GM11168 (cell line): ENCODE measurements around the gene ZFAND3.

ENCODE experiments used
- in situ Hi-C: fragments of 300-500 bp; cut with MboI; formaldehyde crosslinking; loops from one replicate; pipeline ENCODE4 v1.12.0; 2022; ENCODE audit warnings: low sequenced_read_pairs; ENCODE audit not compliant: unreplicated experiment

ZFAND3 gene

DNA sequence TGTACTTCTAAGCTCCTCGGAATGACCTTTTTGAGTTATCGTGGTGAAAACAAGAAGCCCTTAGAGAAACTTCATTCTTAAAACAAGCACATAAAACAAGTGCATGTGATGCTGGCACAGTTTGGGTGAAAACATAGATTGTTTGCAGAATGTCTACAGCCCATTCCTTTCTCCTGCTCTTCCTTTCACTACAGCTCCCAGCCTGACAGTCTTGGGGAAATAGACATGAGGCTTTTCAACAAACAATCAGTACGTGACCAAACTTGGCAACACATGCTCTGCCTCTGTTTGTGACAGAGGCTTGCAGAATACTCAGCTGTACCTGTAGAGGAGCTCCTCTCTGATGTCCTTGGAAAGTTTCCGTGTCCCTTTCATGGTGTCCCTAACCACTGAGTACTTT is 321.6 kb downstream of the ZFAND3 start:
- in situ Hi-C loops = no loop called here

DNA sequence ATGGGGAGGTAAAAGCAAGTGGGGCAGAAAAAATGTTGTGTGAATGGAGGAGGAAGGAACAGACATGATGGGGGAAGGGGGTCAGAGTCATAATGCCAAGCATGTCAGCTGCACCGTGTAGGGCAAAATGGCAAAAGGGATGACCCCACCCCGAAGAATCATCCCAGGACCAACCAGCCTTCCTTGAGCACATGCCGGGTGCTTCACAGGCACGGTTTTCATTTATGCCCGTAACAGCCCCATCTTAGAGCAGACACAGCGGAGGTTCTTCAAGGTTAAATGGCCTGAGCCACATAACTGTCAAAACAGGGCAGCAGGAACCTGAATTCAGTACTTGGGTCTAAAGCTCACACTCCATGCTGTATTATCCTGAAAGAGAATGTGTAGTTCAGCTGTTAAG is 322.2 kb downstream of the ZFAND3 start:
- in situ Hi-C loops = no loop called here

GRCh38 chr6:38142178-38142902 is 322.8 kb downstream of the ZFAND3 start:
- in situ Hi-C loops = no loop called here

DNA sequence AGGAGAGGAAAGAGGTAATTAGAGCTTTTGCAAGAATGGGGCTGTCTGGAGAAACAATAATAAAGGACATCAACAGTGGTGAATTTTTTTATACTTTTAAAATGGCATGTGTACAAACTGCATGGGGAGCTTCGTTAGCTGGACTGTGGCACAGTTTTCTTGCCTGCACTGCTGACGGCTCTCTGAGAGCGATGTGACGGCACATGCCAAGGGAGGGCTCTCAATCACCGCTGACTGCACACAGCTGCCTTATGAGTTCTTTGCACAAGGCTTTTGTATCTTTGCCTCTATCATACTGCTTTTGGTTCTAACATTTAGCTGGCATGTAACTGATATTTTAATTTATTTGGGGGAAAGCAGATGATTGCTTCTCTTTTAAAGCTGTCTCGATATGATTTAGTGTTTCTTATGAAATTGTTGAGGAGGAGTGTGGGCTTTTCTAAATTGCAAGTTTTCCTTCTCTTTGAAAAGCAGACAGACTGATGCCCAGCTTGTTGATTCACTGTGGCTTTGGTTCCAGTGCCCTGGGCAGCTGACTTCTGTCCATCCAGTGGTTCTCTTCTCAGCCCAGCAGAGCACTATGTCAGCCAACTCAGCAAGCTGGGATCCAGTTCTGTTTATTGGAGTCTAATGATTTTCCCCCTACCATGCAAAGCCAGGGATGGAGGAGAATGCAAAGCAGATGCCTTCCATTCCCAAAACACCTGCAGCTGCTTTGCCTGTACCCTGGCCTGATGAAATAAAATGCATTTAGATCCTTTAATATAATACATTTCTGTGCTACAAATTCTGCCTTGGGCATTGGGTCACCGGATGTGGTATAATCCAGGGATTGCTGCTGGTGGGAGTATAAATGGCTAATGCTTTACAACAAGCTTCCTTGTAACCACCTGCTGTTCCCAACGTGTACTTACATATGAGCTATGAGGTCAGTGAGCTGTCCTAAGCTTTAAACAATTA is 323.9 kb downstream of the ZFAND3 start:
- in situ Hi-C loops = no loop called here

DNA sequence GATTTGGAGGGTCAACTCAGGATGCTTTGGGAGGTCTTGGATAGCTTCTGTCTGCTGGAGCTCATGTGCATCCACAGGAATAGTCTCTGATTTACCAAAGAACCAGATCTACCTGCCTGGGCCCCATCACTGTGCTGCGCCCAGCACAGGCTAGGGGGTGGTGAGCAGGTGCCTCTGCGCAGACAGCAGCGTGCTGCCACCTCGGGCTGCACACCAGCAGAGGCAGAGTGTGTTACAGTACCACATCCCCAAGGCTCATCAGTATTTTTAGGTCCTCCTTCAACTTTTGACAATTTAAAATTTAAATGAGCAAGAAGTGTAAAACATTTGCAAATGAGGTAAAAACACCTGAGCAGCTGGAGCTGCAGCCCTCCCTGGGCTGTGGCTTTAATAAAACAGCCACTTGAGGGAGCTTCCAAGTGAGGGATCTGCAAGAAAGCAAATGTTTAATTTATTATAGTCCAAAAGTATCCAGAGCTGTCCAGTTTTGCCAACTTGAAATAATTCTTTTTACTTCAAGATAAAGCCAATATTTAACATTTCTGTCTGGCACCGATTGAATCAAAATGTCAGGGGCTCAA is 324.9 kb downstream of the ZFAND3 start:
- in situ Hi-C loops = no loop called here

GRCh38 chr6:38146021-38146733 is 326.6 kb downstream of the ZFAND3 start:
- in situ Hi-C loops = no loop called here

DNA sequence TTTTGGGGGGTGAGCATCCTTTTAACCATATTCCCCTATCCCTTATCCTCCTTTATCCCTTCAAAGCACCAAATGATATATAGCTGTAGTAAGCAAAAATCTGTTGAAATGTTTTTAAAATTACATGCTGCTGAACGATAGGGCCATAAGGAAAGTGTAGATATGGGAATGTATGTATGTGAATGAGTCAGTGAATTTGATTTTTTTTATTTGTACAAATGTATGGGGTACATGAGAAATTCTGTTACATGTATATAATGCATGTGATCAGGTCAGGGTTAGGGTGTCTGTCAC is 327.2 kb downstream of the ZFAND3 start:
- in situ Hi-C loops = no loop called here

DNA sequence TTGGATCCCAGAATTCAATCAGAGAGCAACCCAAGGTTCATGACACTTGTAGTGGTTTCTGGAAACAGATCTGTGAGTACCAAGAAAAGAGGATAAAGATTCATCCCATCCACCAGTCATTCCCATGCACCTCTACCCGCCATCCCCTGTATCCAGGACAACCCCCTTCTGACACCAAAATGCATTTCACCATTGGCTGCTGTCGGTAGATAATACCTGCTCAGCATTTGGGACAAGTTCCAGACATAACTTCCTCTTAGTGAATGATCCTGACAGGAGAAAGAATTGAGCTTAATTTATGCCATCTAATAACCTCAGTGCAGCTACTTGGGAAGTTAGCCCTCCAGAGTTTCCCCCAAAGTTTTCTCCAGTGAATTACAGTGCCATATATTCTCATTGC is 329.1 kb downstream of the ZFAND3 start:
- in situ Hi-C loops = no loop called here

- in situ Hi-C loops = no loop called here
Measured at GRCh38 chr6:38149531-38149930, 330.0 kb downstream of the ZFAND3 start.

GRCh38 chr6:38150021-38150420 is 330.5 kb downstream of the ZFAND3 start:
- in situ Hi-C loops = no loop called here

DNA sequence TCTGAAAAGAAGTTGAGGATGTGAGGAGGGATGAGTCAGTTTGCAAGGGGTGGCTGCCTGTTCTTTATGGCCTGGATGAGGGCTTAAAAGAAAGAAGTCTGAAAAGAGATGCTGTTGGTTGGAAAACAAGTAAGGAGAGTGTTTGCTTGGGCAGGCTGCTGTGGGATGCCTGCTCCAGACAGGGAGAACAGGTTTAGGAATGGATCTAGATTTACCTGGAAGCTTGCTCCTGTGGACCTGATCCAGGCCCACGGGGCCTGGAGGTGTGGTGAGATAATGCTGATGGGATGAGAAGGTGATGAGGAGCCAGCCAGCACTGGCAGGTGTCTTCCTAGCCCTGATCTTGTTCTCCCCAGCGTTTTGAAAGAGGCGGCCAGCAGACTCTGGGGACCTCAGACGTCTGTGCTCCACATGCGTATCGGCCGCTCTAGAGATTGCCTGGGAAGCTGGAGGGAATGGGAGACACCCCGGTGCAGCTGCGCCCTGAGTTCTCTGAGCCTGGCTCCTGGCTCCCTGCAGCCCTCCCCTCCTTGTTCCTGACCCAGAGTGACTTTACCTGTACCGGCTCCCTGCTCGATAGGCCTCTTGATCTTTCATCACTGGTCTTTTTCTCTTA is 331.3 kb downstream of the ZFAND3 start:
- in situ Hi-C loops = no loop called here

DNA sequence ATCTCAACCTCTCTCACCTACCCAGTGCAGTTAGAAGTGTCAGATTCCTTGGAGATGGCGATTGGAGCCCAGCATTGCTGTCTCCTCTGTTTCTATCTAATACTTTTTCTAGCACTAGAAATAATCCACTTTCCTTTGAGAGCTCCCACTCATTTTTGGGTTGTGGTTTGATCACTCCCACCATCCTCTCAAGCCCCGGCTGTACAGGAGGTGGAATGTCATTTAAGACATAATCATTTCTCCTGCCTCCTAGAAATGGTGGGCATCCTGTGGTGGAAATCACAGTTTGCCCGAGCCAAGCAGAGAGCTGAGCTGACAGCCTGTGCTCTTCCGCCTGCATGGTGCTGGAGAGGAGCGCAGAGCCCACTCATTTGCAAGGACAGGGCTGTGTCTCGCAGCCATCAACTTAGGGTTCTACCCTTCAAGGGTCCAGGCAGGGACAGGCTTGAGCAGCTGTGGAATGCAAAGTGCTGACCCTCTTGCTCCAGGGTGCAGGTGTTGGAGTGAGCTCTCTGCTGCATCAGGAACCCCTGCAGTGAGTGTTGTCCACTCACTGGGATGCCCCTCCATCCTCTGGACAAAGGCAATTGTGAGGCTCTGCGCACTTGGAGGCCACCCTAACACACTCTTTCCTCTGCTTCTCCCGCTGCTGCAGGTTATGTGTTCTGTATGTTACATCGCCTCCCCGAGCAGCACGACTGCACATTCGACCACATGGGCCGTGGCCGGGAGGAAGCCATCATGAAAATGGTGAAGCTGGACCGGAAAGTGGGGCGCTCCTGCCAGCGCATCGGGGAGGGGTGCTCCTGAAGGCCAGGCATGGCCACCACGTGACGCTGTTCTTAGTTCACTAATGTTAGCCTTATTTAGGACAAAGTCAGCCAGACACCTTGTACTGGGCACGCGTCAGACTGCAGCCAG is 332.3 kb downstream of the ZFAND3 start:
- in situ Hi-C loops = no loop called here

- in situ Hi-C loops = no loop called here
Measured at GRCh38 chr6:38152620-38153019, 333.1 kb downstream of the ZFAND3 start.

- in situ Hi-C loops = no loop called here
Measured at GRCh38 chr6:38153076-38153797, 333.7 kb downstream of the ZFAND3 start.

DNA sequence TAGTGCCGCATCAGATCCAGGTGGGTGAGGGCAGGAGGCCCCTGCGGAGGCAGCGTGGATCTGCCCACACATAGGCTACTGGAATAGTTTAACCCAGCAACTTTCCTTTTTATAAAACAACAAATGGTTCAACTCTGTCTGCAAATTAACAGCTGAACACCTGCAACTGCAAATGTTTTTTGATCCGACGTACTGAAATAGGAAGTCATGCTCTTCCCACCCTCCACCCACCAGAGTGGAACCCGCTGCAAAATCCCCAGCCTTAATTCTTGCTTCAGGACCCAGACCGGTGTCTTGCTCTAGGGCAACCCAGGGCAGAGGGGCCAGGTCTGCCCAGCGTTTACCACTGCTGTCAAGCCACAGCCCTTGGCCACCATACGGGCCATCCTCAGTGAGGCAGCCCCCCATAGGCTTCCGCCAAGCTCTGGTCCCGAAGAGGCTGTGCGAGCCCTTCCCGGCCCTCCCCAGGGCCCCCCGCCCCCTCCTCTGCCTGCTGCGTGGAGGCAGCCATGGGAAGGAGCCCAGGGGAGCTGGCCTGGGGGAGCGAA is 334.3 kb downstream of the ZFAND3 start:
- in situ Hi-C loops = no loop called here

DNA sequence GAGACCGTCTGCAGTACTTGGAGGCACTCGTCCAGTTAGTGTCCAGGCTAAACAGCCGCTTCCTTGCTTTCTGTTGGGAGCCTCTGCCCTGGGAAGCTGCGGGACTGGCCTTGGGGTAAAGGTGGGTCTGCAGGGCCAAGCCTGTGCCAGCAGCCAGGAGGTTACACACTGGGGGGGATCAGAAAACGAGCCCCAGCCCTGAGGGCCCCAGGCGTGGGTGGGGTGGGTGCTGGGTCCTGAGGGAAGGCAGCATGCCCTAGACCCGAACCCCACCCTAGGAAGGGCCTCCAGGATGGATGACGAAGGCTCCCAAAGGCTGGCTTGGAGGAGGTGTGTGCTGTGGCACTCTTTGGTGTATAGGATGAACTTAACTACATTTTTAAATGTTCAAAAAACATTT is 335.2 kb downstream of the ZFAND3 start:
- in situ Hi-C loops = no loop called here

DNA sequence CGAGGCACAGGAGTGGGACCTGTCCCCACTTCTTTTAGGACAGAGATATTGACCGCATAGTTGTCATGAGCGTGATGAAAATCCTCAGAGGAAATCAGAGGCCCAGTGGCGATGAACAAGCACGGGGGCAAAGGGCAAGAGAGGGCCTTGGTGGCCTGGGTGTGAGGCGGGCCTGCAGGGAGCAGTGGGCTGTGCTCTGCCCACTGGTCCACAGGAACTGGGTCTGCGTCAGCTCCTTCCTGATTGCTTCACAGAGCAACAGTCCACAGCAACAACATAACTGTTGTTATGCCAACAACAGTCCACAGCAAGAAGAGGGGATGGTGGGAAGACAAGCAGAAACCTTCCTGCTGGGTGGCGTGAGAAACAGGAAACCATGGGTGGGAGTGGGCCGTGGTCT is 335.6 kb downstream of the ZFAND3 start:
- in situ Hi-C loops = no loop called here

DNA sequence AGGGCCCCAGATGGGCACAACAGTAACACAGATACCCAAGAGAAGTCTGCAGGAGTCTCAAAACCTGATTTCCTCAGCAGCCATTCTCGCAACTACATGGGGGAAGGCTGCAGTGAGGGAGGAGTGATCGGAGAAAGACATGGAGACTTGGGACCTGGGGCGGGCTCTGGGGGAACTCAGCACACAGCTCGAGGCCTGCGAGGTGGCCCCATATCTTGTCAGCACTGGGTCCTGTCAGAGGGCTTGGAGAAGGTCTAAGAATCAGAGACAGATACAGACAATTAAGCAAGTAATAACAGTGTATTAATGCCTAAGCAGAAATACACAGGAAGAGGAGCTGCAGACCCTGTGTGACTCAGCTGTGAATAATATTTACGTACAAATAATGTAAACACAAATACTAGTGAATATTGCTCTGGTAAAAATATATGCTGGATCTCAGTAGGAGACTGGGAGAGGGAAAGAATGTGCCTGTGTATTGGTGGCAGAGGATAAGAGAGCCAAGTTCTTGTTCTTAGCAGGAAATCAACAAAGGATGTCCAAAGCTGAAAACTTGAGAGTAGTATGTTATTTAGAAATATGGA is 336.2 kb downstream of the ZFAND3 start:
- in situ Hi-C loops = no loop called here
